Effector CD4-positive, alpha-beta T cell (primary cell): ENCODE results near the gene PLEKHB1.
A peak's percentile ranks its signal among the peaks of the same experiment; 100 is the strongest.
"Not testable (repeated sequence)": the region's sequence is repeated elsewhere in the genome, so short reads cannot be mapped to it uniquely, and the experiment has no call there.

Experiments
- DNase-seq: peaks from one replicate; pipeline ENCODE4 v3.0.0-alpha.2; 2020

Gene PLEKHB1

GRCh38 chr11:73648571-73649046 lies 2.2 kb downstream of the PLEKHB1 start:
- DNase-seq = no peak

GRCh38 chr11:73649206-73649605 lies 2.8 kb downstream of the PLEKHB1 start:
- no peak for DNase-seq

- no peak for DNase-seq
Observed at GRCh38 chr11:73650400-73650799, 4.0 kb downstream of the PLEKHB1 start.

- no peak for DNase-seq
Observed at GRCh38 chr11:73651252-73651651, 4.9 kb downstream of the PLEKHB1 start.

GRCh38 chr11:73651661-73652045 lies 5.3 kb downstream of the PLEKHB1 start:
- no peak for DNase-seq

DNA sequence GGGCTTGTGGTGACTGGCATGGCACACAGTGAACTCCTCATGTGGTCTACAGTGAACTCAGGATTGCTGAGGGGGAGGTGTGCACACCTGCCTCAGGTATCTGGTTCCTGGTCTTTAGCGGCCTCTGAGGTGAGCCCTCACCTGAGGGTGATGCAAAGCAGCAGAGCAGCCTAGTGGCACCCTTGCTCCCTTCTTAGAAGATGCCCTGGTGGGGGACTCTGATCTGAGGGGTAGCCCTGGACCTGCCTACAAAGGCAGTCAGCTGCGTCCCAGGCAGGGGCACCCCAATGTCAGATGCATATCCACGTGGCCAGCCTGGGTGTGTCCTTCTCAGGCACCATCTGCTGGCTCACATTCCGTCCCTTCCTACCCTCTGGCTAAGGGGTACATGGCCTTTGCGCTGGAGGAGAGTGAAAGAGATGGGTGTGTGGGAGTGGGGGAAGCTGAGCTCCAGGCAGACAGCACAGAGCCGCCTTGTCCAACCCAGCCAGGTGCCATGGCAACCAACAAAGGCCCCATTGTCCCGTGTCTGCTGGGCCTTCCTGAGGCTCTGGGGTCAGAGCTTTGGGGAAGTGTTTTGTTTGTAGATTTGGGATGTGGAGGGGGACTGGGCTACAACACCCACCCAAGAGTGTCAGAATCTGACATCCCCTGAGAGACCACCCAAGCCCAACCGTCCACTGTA lies 5.8 kb downstream of the PLEKHB1 start:
- no peak for DNase-seq

GRCh38 chr11:73652856-73653559 lies 6.6 kb downstream of the PLEKHB1 start:
- no peak for DNase-seq

GRCh38 chr11:73653996-73654395 lies 7.6 kb downstream of the PLEKHB1 start:
- no peak for DNase-seq

GRCh38 chr11:73654482-73655021 lies 8.2 kb downstream of the PLEKHB1 start:
- no peak for DNase-seq

- no peak for DNase-seq
Observed at GRCh38 chr11:73655686-73656085, 9.3 kb downstream of the PLEKHB1 start.

GRCh38 chr11:73656985-73657384 lies 10.6 kb downstream of the PLEKHB1 start:
- DNase-seq = no peak

DNA sequence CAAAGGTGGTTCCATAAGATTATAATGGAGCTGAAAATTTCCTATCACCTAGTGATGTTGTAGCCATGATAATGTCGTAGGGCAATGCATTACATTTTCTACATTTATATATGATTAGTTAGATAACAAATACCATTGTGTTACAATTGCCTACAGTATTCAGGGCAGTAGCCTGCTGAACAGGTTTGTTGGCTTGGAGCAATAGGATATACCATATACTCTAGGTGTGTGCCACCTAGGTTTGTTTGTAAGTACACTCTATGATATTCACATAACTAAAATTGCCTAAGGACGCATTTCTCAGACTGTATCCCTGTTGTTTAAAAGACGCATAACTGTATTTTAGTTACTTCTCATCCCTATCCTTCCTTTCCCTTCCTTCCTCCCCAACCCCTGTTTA lies 13.6 kb downstream of the PLEKHB1 start:
- no peak for DNase-seq

GRCh38 chr11:73660497-73661034 lies 14.2 kb downstream of the PLEKHB1 start:
- DNase-seq = no peak

- peak; percentile 80 for DNase-seq
Observed at GRCh38 chr11:73661035-73661628, 14.8 kb downstream of the PLEKHB1 start.

- no peak for DNase-seq
Observed at GRCh38 chr11:73662445-73663157, 16.2 kb downstream of the PLEKHB1 start.

DNA sequence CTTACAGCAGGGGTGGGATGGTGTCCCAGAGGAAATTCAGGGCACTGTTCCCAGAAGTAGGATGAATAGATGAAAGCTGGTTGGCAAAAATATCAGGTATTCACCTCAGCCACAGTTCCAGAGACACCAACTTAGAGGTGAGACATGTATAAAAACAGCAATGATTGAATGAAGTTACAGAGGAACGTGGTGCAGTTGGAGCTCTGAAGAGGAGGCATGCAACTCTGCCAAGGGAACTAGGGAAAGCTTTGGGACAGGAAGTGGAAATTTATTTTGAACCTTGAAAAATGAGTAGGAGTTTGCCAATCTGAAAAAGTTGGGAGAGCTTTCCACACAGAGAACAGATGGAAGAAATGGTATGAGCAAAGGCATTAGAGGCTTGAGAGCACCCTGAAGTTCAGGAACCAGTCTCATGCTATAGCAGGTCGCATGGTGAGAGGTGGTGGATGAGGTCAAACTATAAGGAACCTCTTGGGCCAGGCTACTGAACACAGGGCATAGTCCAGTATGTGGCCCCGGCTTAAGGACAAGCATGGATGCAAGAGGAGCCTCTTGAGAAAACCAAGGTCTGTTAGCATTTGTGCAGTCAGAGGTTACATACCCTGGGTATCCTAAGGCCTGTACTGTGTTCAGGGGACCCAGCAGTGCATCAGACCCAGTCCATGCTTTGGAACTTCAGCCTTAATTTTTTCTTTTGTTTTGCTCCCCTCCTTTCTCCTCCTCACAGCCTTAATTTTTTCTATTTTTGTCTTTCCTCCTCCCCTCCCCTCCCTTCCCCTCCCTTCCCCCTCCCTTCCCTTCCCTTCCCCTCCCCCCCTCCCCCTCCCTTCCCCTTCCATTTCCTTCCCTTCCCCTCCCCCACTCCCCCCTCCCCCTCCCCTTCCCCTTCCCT lies 17.5 kb downstream of the PLEKHB1 start:
- no peak for DNase-seq

GRCh38 chr11:73664877-73665276 lies 18.5 kb downstream of the PLEKHB1 start:
- no peak for DNase-seq

DNA sequence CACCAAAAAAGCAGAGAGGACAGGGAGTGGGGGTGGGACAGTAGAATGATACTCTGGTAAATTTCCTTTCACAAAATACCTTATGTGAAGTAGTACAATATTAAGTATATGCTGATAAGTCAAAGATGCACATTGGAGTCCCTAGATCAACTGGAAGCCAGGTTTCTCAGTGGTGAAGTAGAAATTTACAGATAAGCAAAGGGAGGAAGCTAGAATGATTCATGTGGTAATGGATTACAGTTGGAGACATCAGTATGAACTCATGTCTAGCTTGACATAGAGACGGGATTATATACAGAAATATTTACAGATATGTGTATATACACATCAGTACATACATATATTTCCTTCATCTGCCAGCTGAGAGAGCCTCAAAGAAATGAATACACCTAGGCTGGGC lies 21.5 kb downstream of the PLEKHB1 start:
- no peak for DNase-seq

GRCh38 chr11:73670808-73671207 lies 24.4 kb downstream of the PLEKHB1 start:
- no peak for DNase-seq

GRCh38 chr11:73671701-73672100 lies 25.3 kb downstream of the PLEKHB1 start:
- DNase-seq = no peak

GRCh38 chr11:73676552-73676951 lies 30.2 kb downstream of the PLEKHB1 start:
- DNase-seq = not testable (repeated sequence)

- no peak for DNase-seq
Observed at GRCh38 chr11:73680687-73681086, 34.3 kb downstream of the PLEKHB1 start.
